MM.1S (cell line): Measurements from ENCODE around the gene SIK1.
"Not testable (repeated sequence)": the region's sequence is repeated elsewhere in the genome, so short reads cannot be mapped to it uniquely, and the experiment has no call there.

Experiments
- DNase-seq: peaks from one replicate; pipeline ENCODE4 v3.0.0-alpha.2; 2015
- H2AFZ ChIP-seq: fragments of 300-600 bp; sonication (generic); 2 replicates; pipeline ENCODE4 v1.6.0; 2016; ENCODE audit warnings: antibody characterized with exemption, low read length
- H3F3A ChIP-seq: fragments of 300-600 bp; sonication (generic); 2 replicates; pipeline ENCODE4 v1.6.1; 2016; ENCODE audit warnings: mild to moderate bottlenecking, antibody characterized with exemption, low read length, moderate library complexity, mixed read lengths; ENCODE audit not compliant: insufficient read depth
- H3K27ac ChIP-seq: fragments of 300-600 bp; sonication (generic); 2 replicates; pipeline ENCODE4 v1.5.1; 2016; ENCODE audit warnings: mild to moderate bottlenecking, low read length
- H3K27me3 ChIP-seq: fragments of 300-600 bp; sonication (generic); replicated peaks from 2 replicates; pipeline ENCODE4 v1.6.0; 2016; ENCODE audit warnings: low read length; ENCODE audit not compliant: insufficient read depth
- H3K36me3 ChIP-seq: fragments of 300-600 bp; sonication (generic); replicated peaks from 2 replicates; pipeline ENCODE4 v1.6.1; 2016; ENCODE audit warnings: mild to moderate bottlenecking, low read length, mixed read lengths; ENCODE audit not compliant: insufficient read depth
- H3K4me1 ChIP-seq: fragments of 300-600 bp; sonication (generic); 2 replicates; pipeline ENCODE4 v1.6.1; 2016; ENCODE audit warnings: low read length, mixed read lengths
- H3K4me2 ChIP-seq: fragments of 300-600 bp; sonication (generic); 2 replicates; pipeline ENCODE4 v1.6.0; 2016; ENCODE audit warnings: low read depth, low read length
- H3K4me3 ChIP-seq: fragments of 300-600 bp; sonication (generic); 2 replicates; pipeline ENCODE4 v1.5.1; 2016; ENCODE audit warnings: low read length, mixed read lengths
- H3K79me2 ChIP-seq: fragments of 300-600 bp; sonication (generic); 2 replicates; pipeline ENCODE4 v1.6.1; 2016; ENCODE audit warnings: mixed run types, low read length, mixed read lengths
- H3K9ac ChIP-seq: fragments of 300-600 bp; sonication (generic); 2 replicates; pipeline ENCODE4 v1.6.1; 2016; ENCODE audit warnings: low read length, mixed read lengths
- H3K9me2 ChIP-seq: fragments of 300-600 bp; sonication (generic); replicated peaks from 2 replicates; pipeline ENCODE4 v1.6.1; 2016; ENCODE audit warnings: mild to moderate bottlenecking, low read length, mixed read lengths; ENCODE audit not compliant: insufficient read depth
- H3K9me3 ChIP-seq: fragments of 300-600 bp; sonication (generic); replicated peaks from 2 replicates; pipeline ENCODE4 v1.6.1; 2016; ENCODE audit warnings: mild to moderate bottlenecking, low read length, mixed read lengths; ENCODE audit not compliant: insufficient read depth
- H4K20me1 ChIP-seq: fragments of 300-600 bp; sonication (generic); 2 replicates; pipeline ENCODE4 v1.6.1; 2016; ENCODE audit warnings: mild to moderate bottlenecking, low read length, moderate library complexity, mixed read lengths; ENCODE audit not compliant: insufficient read depth

The SIK1 gene

DNA sequence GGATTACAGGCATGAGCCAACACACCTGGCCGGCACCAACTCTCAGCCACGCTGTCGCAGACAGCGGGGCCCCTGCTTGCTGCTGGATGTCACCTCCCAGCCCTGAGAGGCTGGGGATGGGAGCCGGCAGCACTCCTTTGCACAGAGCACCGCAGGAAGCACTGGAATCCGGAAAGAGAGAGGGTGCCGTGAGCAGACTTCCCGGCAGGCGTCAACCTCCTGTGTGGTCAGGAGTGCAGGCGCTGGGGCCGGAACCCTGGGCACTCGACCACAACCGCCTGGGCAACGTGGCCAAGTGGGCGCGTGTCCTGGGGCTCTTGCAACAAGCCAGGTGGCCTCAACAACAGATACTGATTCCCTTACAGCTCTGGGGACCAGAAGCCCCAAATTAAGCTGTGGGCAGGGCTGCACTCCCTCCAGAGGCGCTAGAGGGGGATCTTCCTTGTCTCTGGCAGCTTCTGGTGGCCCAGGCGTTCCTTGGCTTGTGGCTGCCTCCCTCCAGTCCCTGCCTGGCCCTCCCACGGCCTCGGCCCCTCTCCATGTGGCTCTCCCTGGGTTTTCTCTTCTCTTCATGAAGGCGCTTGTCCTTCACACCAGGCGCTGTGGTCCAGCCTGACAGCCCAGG, 20.5 kb upstream of the SIK1 start:
- not testable (repeated sequence) for H3K27ac ChIP-seq, H4K20me1 ChIP-seq, DNase-seq, H3K27me3 ChIP-seq, H3K9me2 ChIP-seq, H2AFZ ChIP-seq, H3K4me2 ChIP-seq, H3F3A ChIP-seq, H3K4me1 ChIP-seq, H3K9me3 ChIP-seq, H3K36me3 ChIP-seq, H3K4me3 ChIP-seq, H3K79me2 ChIP-seq, H3K9ac ChIP-seq

DNA sequence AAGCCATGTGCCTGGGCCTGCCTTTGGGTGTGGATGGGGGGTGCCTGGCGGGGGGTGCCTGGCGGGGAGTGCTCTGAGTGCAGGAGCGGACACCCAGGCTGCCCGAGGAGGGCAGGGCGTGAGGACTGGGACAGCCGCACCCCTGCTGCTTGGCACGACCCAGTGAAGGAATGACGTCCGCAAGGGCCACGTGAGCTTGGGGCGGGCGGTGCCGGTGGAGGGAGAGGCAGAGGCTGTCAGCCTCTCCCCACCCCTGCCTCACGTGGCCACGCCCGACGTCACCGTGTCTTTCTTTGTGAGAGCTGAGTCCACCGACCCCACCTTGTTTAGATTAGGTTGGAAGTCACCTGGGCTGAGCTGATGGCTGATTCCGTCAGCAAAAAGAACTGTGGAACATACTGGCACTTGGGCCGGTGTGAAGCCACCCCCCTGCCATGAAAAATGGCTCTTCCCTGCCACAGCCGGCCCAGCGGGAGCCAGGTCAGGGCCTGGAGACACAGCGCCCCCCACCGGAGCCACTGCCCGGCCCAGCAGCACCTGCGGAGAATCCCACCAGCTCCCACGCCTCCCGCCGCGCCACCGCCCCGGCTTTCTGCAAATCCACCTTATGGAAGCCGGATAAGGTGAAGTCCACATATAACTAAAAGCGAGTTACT, 19.5 kb upstream of the SIK1 start:
- not testable (repeated sequence) for H4K20me1 ChIP-seq, H3F3A ChIP-seq, H3K9ac ChIP-seq, H3K4me3 ChIP-seq, H3K27ac ChIP-seq, H3K4me2 ChIP-seq, H3K79me2 ChIP-seq, H3K27me3 ChIP-seq, H3K9me3 ChIP-seq, H3K36me3 ChIP-seq, H3K4me1 ChIP-seq, H2AFZ ChIP-seq, DNase-seq, H3K9me2 ChIP-seq

DNA sequence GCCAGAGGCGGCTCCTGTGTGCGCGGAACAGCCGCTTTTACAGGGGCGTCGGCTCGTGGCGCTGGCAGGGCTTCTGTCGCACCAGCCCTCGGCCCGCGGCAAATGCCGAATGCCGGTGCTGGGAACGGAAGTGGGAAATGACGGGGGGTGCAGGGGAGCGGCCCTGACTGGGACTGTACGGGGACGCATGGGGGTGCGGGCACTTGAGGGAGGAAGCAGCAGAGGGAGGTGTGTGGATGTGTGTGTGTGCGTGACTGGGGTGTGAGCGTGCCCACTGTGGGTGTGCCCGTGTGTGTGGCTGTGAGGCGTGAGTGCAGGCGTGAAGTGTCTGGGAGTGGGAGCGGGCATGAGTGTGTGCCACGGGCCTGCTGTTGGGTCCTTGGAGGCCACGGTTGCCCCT, 17.6 kb upstream of the SIK1 start:
- H3K4me1 ChIP-seq, H3K27me3 ChIP-seq, H3K9ac ChIP-seq, H2AFZ ChIP-seq, H3K27ac ChIP-seq, DNase-seq, H3K79me2 ChIP-seq, H3F3A ChIP-seq, H3K9me3 ChIP-seq, H4K20me1 ChIP-seq, H3K4me2 ChIP-seq, H3K9me2 ChIP-seq, H3K36me3 ChIP-seq, H3K4me3 ChIP-seq: not testable (repeated sequence)

DNA sequence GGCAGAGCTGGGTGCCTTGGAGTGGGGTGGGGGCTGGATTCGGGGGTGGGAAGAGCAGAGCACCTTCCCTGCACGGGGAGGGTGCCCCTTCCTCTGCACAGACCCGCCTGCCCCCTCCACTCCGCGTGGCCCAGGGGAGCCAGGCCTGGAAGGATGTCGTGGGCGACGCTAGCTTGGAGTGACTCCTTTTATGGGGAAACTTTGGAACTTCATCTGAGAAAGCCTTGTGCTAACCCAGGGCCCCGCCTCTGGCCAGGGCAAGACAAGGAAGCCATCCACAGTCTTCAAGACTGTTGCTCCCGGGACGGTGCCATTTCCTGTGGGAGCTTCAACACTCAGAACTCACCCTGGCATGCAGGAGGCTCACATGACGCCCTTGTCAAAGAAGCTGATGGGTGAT, 15.6 kb upstream of the SIK1 start:
- H3K4me3 ChIP-seq, H3K9me2 ChIP-seq, H3K27ac ChIP-seq, H3K36me3 ChIP-seq, H3K4me1 ChIP-seq, H3K9ac ChIP-seq, H3K27me3 ChIP-seq, DNase-seq, H4K20me1 ChIP-seq, H2AFZ ChIP-seq, H3K9me3 ChIP-seq, H3K79me2 ChIP-seq, H3K4me2 ChIP-seq, H3F3A ChIP-seq: not testable (repeated sequence)

DNA sequence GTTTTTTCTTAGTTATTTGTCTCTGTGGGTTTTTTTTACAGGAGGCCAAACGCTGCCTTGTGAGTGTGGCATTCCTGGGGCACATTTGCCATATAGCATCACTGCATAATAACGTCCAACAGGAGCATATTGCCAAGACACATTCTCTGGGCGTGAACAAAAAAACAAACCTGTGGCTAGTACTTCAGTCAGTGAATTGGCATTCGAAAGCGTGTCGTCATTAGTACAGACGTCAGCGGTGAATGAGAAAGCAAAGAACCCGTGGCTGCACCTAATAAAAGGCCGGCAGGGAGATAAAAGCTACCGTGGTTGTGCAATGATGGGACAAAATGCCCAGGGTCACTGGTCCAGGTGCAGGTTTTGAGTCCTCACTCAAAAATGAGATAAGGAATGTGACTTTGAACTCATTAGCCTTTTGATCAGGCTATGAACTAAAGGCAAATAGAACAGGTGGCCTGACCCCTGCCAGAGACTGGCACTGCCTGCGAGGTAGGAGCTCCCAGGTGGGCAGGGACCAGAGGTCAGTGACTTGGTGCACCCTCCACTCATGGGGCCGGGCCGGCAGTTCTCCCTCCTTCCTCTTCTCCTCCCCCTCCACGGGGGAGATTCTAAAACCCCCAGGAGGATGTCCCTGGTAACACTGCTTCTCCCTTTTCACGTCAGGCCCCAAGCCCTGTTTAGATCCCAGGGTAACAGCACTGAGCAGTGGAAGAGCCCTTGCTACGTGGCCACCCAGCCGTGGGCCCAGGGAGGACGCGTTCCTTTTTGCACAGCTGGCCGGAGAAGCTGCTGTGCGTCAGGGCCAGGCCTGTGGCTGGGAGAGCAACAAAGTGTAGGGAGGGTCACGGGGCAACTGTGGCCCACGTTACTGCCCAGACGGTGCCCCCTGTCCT, 14.2 kb upstream of the SIK1 start:
- not testable (repeated sequence) for H3K27me3 ChIP-seq, H3K9me2 ChIP-seq, H3K9me3 ChIP-seq, H3K4me2 ChIP-seq, H3F3A ChIP-seq, H3K4me1 ChIP-seq, H2AFZ ChIP-seq, H4K20me1 ChIP-seq, H3K4me3 ChIP-seq, DNase-seq, H3K36me3 ChIP-seq, H3K27ac ChIP-seq, H3K9ac ChIP-seq, H3K79me2 ChIP-seq

DNA sequence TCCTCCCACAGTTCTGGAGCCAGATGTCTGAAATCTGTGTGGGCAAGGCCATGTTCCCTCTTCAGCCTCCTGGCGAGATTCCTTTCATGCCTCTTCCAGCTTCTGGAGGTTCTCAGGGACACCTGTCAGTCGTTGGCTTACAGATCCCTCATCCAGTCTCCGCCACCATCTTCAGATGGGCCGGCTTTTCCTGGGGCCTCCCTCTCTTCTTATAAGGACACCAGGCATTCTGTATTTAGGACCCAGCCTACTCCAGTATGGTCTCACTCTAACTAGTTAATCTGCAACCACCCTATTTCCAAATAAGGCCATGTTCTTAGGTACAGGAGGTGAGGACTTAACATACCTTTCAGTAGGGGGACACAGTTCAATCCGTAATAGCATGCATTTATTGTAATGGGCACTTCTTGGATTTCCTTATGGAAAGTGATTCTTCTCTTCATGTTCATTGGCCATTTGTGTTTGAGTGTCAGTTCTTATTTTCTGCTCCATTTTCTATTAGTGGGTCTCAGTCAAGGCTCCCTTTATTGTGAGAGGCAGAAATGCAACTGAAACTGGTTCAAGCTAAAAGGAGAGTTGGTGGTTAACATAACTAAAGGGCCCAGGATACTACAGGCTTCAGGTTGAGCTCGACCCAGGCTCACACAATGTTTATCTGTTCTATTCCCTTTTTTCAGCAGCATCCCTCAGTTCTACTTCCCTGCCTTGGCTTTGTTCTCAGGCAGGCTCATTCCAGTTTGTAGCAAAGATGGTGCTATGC, 12.6 kb upstream of the SIK1 start:
- not testable (repeated sequence) for H3K36me3 ChIP-seq, H3K4me3 ChIP-seq, H3K9me2 ChIP-seq, H3K9ac ChIP-seq, H3F3A ChIP-seq, H2AFZ ChIP-seq, H3K4me1 ChIP-seq, H3K27me3 ChIP-seq, H3K9me3 ChIP-seq, H3K79me2 ChIP-seq, H4K20me1 ChIP-seq
- peak overlapping the region; percentile 63; the same call in 1 of the 2 replicates for H3K27ac ChIP-seq
- DNase-seq: peak; percentile 50
- H3K4me2 ChIP-seq: 0 out of 2 replicates have a peak overlapping the region, but pooled peaks have one; percentile 27

DNA sequence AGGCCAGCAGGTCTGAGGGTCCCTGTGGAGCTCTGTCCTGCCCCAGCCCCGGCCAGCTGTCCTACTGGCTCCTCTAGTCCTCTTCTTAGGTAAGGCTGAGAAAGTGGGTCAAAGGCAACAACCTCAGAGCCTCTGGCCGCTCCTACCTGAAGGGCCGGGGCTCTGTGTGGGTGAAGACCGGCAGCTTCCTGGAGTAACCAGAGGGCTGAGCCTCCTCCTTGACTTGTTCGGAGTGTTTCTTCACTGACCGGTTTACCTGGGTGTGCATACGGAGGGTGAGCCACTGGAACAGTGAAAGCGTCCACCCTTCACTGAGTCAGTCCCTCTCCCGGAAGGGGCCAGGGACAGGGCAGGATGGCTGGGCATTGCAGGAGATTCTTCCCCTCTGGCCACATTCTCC, 9.3 kb upstream of the SIK1 start:
- H3K9me3 ChIP-seq, H2AFZ ChIP-seq, H3K27ac ChIP-seq, H3K79me2 ChIP-seq, H3K36me3 ChIP-seq, H3F3A ChIP-seq, H3K27me3 ChIP-seq, H3K9ac ChIP-seq, DNase-seq, H3K4me3 ChIP-seq, H3K9me2 ChIP-seq, H3K4me1 ChIP-seq, H4K20me1 ChIP-seq, H3K4me2 ChIP-seq: not testable (repeated sequence)
